H1 (cell line): ENCODE data around the gene OR6V1. TPM values are rescaled to one million over a fixed set of nuclear protein-coding genes. Genes with fewer than 3 reads are reported as not detected.

Experiments
- CTCF ChIA-PET: fragments of 300-600 bp; sonication (Branson Sonifier 250); formaldehyde crosslinking; loops from one replicate; lab custom pipeline; 2021; ENCODE audit not compliant: partially characterized antibody; lab: Charles Lee
- POLR2A ChIA-PET: fragments of 300-600 bp; sonication (Branson Sonifier 250); formaldehyde crosslinking; loops from one replicate; lab custom pipeline; 2021; ENCODE audit warnings: inconsistent platforms; ENCODE audit not compliant: partially characterized antibody; lab: Charles Lee
- DNase-seq, 2 experiments: peaks; one replicate each; pipeline versions ENCODE4 v3.0.0 to v3.0.0-alpha.2; 2010 to 2022; ENCODE audit warnings: low spot score in 2 of 2, low read depth in 1 of 2, mixed read lengths in 1 of 2
- FAIRE-seq: peaks from 2 replicates; lab custom pipeline; 2011; peaks lifted over from hg19 to GRCh38; lab: Jason Lieb, UNC
- H2AFZ ChIP-seq: 2 replicates; pipeline ENCODE4 v1.8.1; 2012; ENCODE audit warnings: low read length, inconsistent platforms
- H2AK5ac ChIP-seq: 2 replicates; pipeline ENCODE4 v1.6.1; 2013; ENCODE audit warnings: low read depth, low read length
- H2BK120ac ChIP-seq: replicated peaks from 2 replicates; pipeline ENCODE3; 2013; ENCODE audit warnings: low read depth, low read length, inconsistent platforms
- H2BK12ac ChIP-seq: 2 replicates; pipeline ENCODE4 v1.6.1; 2013; ENCODE audit warnings: low read depth, low read length
- H2BK15ac ChIP-seq: 2 replicates; pipeline ENCODE4 v1.6.1; 2013; ENCODE audit warnings: low read length
- H2BK20ac ChIP-seq: 2 replicates; pipeline ENCODE4 v1.6.1; 2013; ENCODE audit warnings: low read length
- H2BK5ac ChIP-seq: 2 replicates; pipeline ENCODE4 v1.6.1; 2013; ENCODE audit warnings: low read depth, low read length
- H3K14ac ChIP-seq: 2 replicates; pipeline ENCODE4 v1.6.1; 2013; ENCODE audit warnings: inconsistent platforms; ENCODE audit not compliant: insufficient read length
- H3K18ac ChIP-seq: 2 replicates; pipeline ENCODE4 v1.6.1; 2013; ENCODE audit warnings: low read length; ENCODE audit errors: extremely low read depth
- H3K23ac ChIP-seq: 2 replicates; pipeline ENCODE4 v1.6.1; 2013; ENCODE audit warnings: inconsistent platforms; ENCODE audit not compliant: insufficient read length
- H3K23me2 ChIP-seq: 2 replicates; pipeline ENCODE4 v1.6.1; 2013; ENCODE audit warnings: low read depth, low read length
- H3K27ac ChIP-seq: 2 replicates; pipeline ENCODE4 v1.6.1; 2011; ENCODE audit warnings: low read depth, low read length, inconsistent platforms
- H3K27me3 ChIP-seq, 4 experiments: replicated peaks in 1 of 4; 1 replicate in 1 of 4; 2 replicates in 3 of 4; pipeline versions ENCODE4 v1.6.1 to v1.8.1; 2011 to 2013; ENCODE audit warnings: low read length in 3 of 4, mild to moderate bottlenecking in 3 of 4, inconsistent platforms in 2 of 4, mixed read lengths in 2 of 4, moderate library complexity in 1 of 4; ENCODE audit not compliant: control insufficient read depth in 3 of 4, insufficient read depth in 3 of 4; ENCODE audit errors: extremely low read depth in 1 of 4
- H3K36me3 ChIP-seq, 4 experiments: 2 replicates each; pipeline versions ENCODE4 v1.6.1 to v1.8.1; 2011 to 2013; ENCODE audit warnings: mild to moderate bottlenecking in 4 of 4, low read length in 3 of 4, moderate library complexity in 2 of 4, control low read depth in 1 of 4, inconsistent platforms in 1 of 4; ENCODE audit not compliant: insufficient read depth in 4 of 4, control insufficient read depth in 2 of 4
- H3K4ac ChIP-seq: replicated peaks from 2 replicates; pipeline ENCODE3; 2013; ENCODE audit warnings: low read length, low read depth, mixed read lengths, inconsistent platforms; ENCODE audit not compliant: insufficient read length
- H3K4me1 ChIP-seq, 4 experiments: replicated peaks in 1 of 4; 1 replicate in 1 of 4; 2 replicates in 3 of 4; pipeline versions ENCODE4 v1.6.1 to v1.8.1; 2011 to 2013; ENCODE audit warnings: low read length in 3 of 4, inconsistent platforms in 2 of 4, mixed read lengths in 1 of 4; ENCODE audit not compliant: insufficient read depth in 4 of 4, control insufficient read depth in 3 of 4
- H3K4me2 ChIP-seq, 2 experiments: 2 replicates each; pipeline versions ENCODE4 v1.6.1 to v1.8.1; 2011 to 2013; ENCODE audit warnings: low read depth in 2 of 2, low read length in 2 of 2, control low read depth in 1 of 2, inconsistent platforms in 1 of 2, mild to moderate bottlenecking in 1 of 2; ENCODE audit not compliant: insufficient read depth in 1 of 2
- H3K4me3 ChIP-seq, 4 experiments: fragments of 200-600, 300-600 bp in 1 of 4; sonication (generic), shearing (Covaris generic), sonication (Bioruptor Twin) in 1 of 4; 2 replicates each; pipeline versions ENCODE4 v1.5.1 to v1.8.1; 2011 to 2016; ENCODE audit warnings: low read length in 4 of 4, low read depth in 3 of 4, control low read depth in 2 of 4, inconsistent platforms in 2 of 4, mild to moderate bottlenecking in 2 of 4, mixed read lengths in 1 of 4, moderate library complexity in 1 of 4; ENCODE audit not compliant: insufficient read depth in 2 of 4; ENCODE audit errors: extremely low read depth in 1 of 4
- H3K56ac ChIP-seq: replicated peaks from 2 replicates; pipeline ENCODE3; 2013; ENCODE audit warnings: low read depth, mild to moderate bottlenecking, mixed read lengths, low read length, inconsistent platforms; ENCODE audit not compliant: insufficient read length
- H3K79me1 ChIP-seq: 2 replicates; pipeline ENCODE4 v1.6.1; 2013; ENCODE audit warnings: low read depth, low read length, control low read depth
- H3K79me2 ChIP-seq, 2 experiments: 2 replicates each; pipeline versions ENCODE4 v1.6.1 to v1.8.1; 2012 to 2013; ENCODE audit warnings: low read length in 2 of 2, mild to moderate bottlenecking in 2 of 2, inconsistent platforms in 1 of 2; ENCODE audit not compliant: insufficient read depth in 2 of 2, control insufficient read depth in 1 of 2
- H3K9ac ChIP-seq, 4 experiments: replicated peaks in 1 of 4; 1 replicate in 1 of 4; 2 replicates in 3 of 4; pipeline versions ENCODE4 v1.6.1 to v1.8.1; 2011 to 2013; ENCODE audit warnings: low read depth in 3 of 4, low read length in 3 of 4, control low read depth in 2 of 4, mild to moderate bottlenecking in 2 of 4, moderate library complexity in 2 of 4, inconsistent platforms in 1 of 4; ENCODE audit errors: extremely low read depth in 1 of 4
- H3K9me3 ChIP-seq, 2 experiments: 2 replicates each; pipeline versions ENCODE4 v1.6.1 to v1.8.1; 2012 to 2013; ENCODE audit warnings: mild to moderate bottlenecking in 2 of 2, moderate library complexity in 2 of 2, control low read depth in 1 of 2, inconsistent platforms in 1 of 2, low read depth in 1 of 2, low read length in 1 of 2, mixed read lengths in 1 of 2; ENCODE audit not compliant: insufficient read depth in 2 of 2
- H4K20me1 ChIP-seq, 2 experiments: replicated peaks in 1 of 2; 2 replicates each; pipeline versions ENCODE3 to v1.8.1; 2011 to 2013; ENCODE audit warnings: inconsistent platforms in 2 of 2, low read length in 2 of 2, mild to moderate bottlenecking in 1 of 2; ENCODE audit not compliant: insufficient read depth in 2 of 2, control insufficient read depth in 1 of 2
- H4K5ac ChIP-seq: 2 replicates; pipeline ENCODE4 v1.6.1; 2013; ENCODE audit warnings: low read length, low read depth, mixed read lengths, inconsistent platforms; ENCODE audit not compliant: insufficient read length
- H4K8ac ChIP-seq: 2 replicates; pipeline ENCODE4 v1.8.0; 2013; ENCODE audit warnings: mild to moderate bottlenecking, moderate library complexity, low read length, inconsistent platforms; ENCODE audit not compliant: insufficient read depth; ENCODE audit errors: extremely low read depth
- H4K91ac ChIP-seq: replicated peaks from 2 replicates; pipeline ENCODE3; 2013; ENCODE audit warnings: low read length, mixed read lengths, inconsistent platforms; ENCODE audit not compliant: insufficient read length
- RAD21 ChIP-seq, 2 experiments: IDR thresholded peaks in 1 of 2; conservative IDR thresholded peaks in 1 of 2; 2 replicates each; pipeline ENCODE4 v1.6.1; 2011; ENCODE audit warnings: low read depth in 2 of 2, low read length in 2 of 2, improper control_type of control experiment in 1 of 2, inconsistent platforms in 1 of 2, mild to moderate bottlenecking in 1 of 2, moderate library complexity in 1 of 2
- WGBS, 2 experiments: shearing (Covaris generic) in 1 of 2; methylation state at CpG; one replicate each; pipeline versions ENCODE4 v1.1.6 to v1.1.7; 2013 to 2015; ENCODE audit warnings: low lambda C conversion rate in 2 of 2, mixed read lengths in 2 of 2, inconsistent platforms in 1 of 2, low coverage in 1 of 2, missing lambda C conversion rate in 1 of 2; ENCODE audit not compliant: insufficient replicate concordance in 2 of 2, insufficient coverage in 1 of 2, insufficient read length in 1 of 2; ENCODE audit errors: extremely low coverage in 1 of 2, missing lambda C conversion rate in 1 of 2; 5-methylcytosine and 5-hydroxymethylcytosine counted together
- polyA plus RNA-seq, 7 experiments: library from polyadenylated mRNA; depleted of rRNA in 3 of 7; stranded (reverse) in 5 of 7; unstranded in 2 of 7; fragments of >200 nt in 5 of 7; fragments of 200-250 nt in 2 of 7; gene quantifications; 1 replicate in 5 of 7; 2 replicates in 1 of 7; 4 replicates in 1 of 7; pipeline versions ENCODE4 v1.2.1 to v1.2.3, GENCODE V29; 2011 to 2013; ENCODE audit warnings: missing spikeins in 2 of 7, mixed read lengths in 2 of 7
- total RNA-seq: library from RNA; stranded (reverse); fragmentation: NEBNext Ultra II Directional; extraction: Animal tissue kit (Norgen Biotek cat#: 25700); gene quantifications from 2 replicates; pipeline ENCODE4 v1.2.1, GENCODE V29; 2021

Gene OR6V1
- total and polyA plus RNA-seq, 2 of the 8 experiments (the other 6 are each of a cell fraction or from before 2014, with no cell fraction given), result not detected

- Histone ChIP-seq H4K8ac (no peak overlapping the region), H3K23me2 (no peaks in the 10 kb centered on the region), H2BK12ac (no peak overlapping the region), H3K79me1 (no peaks in the 10 kb centered on the region), H2BK120ac (no peak overlapping the region), H2BK15ac (no peak overlapping the region), H2BK20ac (no peak overlapping the region), H3K14ac (no peak overlapping the region), H4K5ac (no peak overlapping the region), H2AK5ac (no peak overlapping the region), H3K36me3 (no peaks in the 10 kb centered on the region), H3K9me3 (no peaks in the 10 kb centered on the region), H3K56ac (no peak overlapping the region), H3K4me1 (no peaks in the 10 kb centered on the region), H3K18ac (no peak overlapping the region), H2AFZ (no peak overlapping the region), H3K23ac (no peak overlapping the region), H3K79me2 (no peaks in the 10 kb centered on the region), H3K4me2 (no peak overlapping the region), H3K4me3 (no peak overlapping the region), H3K27ac (no peak overlapping the region), H4K20me1 (no peaks in the 10 kb centered on the region), H4K91ac (no peak overlapping the region), H2BK5ac (no peak overlapping the region), H3K9ac (no peak overlapping the region), H3K4ac (no peak overlapping the region), H3K27me3 (no peaks in the 10 kb centered on the region)
- TF ChIP-seq RAD21 (IDR thresholded peaks at IDR 0.05 in 1 of 2, conservative IDR thresholded peaks at IDR 0.05 in 1 of 2; ENCODE audit: low read depth in 2 of 2, low read length in 2 of 2), result no peak
- ChIA-PET CTCF (interaction anchor here (1.1 to 1.3 kb wide), 3 partner anchors 10 to 160 kb away, joined by 3 to 4 read pairs (median 3); no protein-coding TSS in a partner anchor), POLR2A (no interaction called here)
- no peak for DNase-seq
- no peak for FAIRE-seq
- 79% methylated on average over 3 of the region's 3 CpGs; no CpG with 5 or more reads in 1 of the 2 experiments for WGBS, 2 experiments
Measured at GRCh38 chr7:143054621-143055020, 2.5 kb downstream of the OR6V1 start.
